Stimulated activated CD4-positive, alpha-beta T cell treated with anti-CD3 and anti-CD28 coated beads, Interleukin-4, amount 100 ng/mL, for 4 hours (primary cell): ENCODE data around the gene FNDC11.
"Not testable (repeated sequence)": the region's sequence is repeated elsewhere in the genome, so short reads cannot be mapped to it uniquely, and the experiment has no call there.

Experiments
- DNase-seq, 2 experiments: peaks; one replicate each; pipeline ENCODE4 v3.0.0-alpha.2; 2020

FNDC11 gene

DNA sequence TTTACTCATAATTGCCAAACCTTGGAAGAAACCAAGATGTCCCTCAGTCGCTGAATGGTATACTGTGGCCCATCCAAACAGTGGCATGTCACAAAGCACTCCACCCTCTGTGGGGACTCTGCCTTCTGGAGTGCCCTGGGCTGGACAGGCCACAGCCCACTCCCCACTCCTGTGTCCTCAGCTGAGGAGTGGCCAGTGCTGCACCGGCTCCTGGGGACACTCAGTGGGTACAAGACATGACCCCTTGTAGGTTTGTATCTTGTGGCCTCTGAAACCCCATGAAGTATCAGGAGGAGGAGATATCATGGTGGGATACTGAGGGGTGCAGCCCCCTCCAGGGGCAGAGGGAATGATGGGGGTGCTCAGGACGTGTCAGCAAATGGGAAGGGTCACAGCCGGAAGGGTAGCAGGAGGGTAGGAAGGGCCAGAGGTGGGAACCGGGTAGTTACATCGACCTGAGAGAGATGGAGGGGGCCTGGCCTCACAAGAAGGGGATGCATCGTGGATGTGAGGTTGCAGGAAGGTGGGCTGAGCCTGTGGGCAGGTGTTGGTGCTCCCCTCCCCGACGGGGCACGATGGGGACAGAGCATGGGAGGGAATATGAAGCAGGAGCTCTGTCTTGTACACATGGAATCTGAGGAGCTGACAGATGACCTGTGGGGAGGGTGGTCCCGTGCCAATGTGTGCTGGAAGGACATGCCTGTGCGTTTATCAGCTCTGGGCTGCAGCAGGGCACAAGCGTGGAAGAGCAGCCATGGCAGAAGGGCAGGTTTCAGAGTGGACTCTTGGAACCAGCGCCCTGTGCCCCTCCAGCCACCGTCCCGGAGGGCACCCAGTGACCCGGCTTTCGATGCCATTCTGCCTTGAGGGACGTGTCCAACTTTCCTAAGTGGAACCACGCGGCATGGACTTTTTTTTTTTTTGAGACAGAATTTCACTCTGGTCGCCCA lies 31.9 kb downstream of the FNDC11 start:
- no peak for DNase-seq

- no peak for DNase-seq
Measured at GRCh38 chr20:63586797-63587196, 32.8 kb downstream of the FNDC11 start.

DNA sequence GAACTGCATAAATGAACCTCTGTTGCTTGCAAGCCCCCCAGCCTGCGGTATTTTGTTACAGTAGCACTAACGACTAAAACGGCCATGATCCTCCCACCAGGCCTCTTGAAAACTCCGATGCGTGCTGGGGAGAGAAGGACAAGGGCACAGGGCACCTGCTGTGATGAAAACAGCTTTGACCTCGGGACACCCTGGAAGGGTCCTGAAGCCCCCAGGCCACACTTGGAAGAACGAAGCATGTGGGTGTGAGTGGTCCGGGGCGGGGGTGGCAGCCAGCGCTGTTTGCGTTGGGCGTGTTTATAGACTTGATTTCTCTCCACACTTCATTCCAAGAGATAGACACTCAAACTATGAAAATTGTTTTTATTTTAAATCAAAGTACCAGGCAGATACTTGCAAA lies 33.3 kb downstream of the FNDC11 start:
- DNase-seq: no peak

DNA sequence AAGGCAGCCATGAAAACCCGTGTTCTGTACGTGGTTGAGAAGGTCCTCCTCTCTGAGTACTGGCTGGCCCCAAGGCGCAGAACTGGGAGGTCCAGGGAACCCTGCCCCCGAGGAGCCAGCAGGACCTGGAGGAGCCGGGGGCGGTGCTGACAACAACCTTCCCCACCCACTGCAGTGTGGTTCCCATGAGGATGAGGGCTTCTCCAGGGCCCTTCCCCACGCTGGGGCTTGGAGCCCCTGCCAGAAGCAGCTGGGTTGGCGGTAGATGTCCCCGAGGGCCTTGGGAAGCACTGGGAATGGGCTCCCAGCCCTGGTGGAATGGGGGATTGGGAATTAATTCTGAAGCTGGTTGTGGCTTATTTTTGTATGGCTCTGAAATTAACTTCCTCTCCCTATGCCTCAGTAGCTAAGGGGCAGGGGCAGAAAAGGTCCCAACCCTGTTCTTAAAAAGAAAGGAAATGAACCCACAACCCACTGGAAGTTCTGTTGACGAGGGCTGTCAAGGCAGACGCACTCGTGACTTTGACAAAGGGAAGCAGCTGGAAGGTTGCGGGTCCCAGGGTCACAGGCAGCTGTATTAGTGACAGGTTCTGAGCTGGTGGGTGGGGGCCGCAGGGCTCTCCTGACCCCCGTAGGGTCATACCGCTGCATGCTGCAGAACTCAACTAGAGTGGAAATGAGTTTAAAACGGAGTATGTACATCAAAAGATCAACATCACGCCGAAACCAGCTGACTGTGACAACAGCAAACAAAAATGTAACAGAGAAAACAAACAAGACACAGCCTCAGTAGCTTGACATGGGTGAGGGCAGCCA lies 34.0 kb downstream of the FNDC11 start:
- DNase-seq: no peak

- no peak for DNase-seq
Measured at GRCh38 chr20:63588641-63589041, 34.7 kb downstream of the FNDC11 start.

GRCh38 chr20:63589261-63590217 lies 35.6 kb downstream of the FNDC11 start:
- DNase-seq: no peak

DNA sequence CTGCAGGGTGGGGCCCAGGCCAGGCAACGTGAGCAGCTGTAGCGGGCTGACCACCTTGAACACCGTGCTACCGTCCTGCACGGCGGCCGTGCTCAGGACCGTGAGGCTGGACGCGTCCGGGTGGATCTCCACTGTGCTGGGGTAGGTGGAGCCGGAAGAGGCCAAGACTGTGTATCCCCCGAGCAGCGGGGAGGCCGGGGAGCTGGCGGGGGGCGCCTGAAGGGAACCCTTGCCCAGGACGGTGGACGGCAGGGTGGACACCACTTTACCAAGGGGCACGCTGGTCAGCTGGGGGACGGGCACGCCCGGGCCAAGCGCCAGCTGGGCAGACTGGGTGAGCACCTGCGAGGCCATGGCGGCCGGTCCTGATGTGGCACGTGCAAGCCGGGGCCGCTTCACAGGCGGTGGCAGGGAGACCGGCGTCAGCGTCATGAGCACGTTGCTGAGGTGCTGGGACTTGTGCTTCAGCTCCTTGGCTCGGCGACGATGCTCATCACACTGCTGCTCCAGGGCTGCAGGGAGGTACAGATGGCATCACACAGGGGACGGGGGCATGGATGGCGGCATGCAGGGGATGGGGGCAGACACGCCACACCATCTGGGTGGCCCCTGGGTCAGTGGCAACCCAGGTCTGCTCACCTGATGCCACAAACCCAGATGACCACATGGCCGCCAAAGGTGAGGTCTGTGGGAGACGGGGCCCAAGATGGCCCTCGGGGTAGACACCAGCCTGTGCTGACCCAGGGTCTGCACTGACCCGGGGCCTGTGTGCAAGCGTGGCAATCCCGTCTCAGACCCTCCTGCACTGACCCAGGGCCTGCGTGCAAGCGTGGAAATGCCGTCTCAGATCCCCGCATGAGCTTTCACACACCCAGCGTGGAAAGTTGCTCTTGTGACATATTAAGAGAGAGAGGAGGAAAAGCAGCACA lies 36.5 kb downstream of the FNDC11 start:
- no peak for DNase-seq

GRCh38 chr20:63591147-63591533 lies 37.2 kb downstream of the FNDC11 start:
- no peak for DNase-seq

DNA sequence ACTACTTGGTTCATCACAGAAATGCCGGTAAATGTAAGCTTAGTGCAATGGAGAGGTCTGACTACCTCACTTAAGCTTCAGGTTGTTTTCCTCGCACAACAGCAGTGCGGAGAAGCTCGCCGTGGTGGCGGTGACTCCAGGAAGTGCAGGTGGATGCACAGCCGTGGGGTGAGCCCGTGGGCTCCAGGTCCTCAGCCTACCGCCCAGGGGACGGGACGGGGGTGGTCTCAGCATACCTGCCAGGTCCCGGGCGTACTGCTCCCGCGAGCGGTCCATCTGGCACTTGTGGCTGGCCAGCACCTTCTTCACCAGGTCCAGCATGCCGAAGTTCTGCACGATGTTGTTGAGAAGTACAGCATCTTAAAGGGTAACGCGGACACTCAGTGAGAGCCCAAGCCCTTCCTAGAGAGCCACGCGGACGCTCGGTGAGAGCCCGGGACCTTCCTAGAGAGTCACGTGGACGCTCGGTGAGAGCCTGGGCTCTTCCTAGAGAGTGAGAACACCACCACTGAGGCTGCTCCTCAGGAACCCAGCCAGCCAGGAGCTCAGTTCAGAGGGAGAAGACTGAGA lies 37.9 kb downstream of the FNDC11 start:
- no peak for DNase-seq

DNA sequence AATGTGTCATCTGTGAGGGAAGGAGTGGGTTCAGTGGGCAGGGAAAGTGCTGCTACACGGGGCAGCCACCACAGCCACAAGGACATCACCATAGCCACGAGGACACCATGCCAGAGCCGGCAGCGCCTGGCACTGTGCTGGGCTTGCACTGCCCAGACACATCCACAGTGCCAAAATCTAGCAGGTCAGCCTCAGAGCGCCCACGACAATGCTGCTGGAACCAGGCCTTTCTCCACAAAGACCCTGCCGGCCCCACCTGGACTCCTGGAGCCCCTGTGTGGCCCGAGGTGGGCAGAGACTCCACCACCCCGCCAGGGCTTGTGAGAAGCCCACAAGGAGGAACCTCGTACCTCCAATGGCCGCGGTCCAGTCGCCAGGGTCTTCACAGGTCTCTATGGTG lies 38.7 kb downstream of the FNDC11 start:
- DNase-seq: no peak

DNA sequence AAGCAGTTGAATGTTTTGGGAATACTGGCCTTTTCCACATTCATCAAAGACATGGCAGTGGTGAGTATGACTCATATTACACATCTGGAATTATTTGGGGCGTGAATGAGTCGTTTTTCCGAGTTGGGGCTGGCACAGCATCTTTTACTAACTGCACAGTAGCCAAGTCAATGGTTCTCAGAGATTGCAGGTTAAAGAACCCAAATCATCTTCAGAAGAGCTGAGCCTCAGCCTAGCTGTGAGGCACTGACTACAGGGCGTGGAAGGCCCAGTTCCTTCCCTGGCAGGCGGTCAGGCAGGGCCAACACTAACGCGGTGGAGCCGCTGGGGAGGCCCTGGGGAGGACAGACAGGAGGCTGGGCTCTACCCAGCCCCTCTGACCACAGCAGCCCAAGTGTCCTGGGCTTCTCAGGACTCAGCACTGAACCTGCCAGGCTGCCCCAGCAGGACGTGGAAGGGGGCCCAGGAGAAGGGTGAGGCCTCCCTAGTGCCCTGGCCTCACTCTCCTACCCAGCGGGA lies 40.1 kb downstream of the FNDC11 start:
- no peak for DNase-seq

DNA sequence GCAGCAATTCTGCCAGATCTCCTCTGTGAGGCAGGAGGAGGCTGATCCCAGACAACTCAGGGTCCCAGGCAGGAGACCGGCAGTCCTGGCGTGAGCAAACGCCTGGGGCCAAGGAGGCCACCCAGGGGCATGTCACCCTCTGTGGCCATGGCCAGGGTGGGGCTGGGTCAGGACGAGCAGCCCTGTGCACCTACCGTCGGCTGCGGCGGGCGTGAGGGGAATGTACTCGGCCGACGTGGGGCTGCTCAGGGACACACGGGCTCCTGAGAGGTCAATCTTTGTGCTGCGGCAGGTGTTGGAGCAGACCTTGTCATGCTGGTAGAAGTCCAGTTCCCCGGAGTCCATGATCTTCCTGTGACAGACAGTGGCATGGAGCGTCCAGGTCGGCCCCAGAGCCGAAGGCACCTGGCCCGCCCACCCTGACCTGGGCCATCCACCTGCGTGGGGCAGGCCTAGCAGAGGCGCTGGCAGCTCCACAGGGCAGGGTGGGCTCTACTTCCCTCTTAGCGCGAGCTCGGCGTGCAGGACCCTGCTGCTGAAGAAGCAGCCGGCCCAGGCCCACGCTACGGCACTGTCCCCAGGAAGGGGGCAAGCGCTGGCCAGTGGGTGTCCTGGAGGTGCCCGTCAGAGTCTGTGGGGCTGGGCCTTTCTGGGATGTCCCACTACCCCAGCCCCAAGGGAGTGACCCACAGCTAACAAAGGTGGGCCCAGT lies 41.6 kb downstream of the FNDC11 start:
- no peak for DNase-seq

DNA sequence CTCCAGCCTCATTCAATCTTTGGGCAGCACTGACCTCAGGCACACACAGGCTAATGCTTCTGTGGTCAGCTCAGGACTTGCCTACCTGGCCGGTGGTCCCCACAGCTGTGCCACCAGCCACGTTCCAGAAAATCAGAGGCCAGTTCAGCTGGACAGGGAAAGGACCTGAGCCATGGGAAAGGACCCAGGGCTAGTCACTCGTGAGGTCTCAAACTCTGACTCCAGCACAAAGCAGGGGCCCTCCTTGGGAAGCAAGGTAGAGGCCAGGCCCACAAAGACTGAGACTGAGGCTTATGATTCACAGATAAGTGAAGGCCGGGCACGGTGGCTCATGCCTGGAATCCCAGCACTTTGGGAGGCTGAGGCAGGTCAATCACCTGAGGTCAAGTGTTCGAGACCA lies 42.5 kb downstream of the FNDC11 start:
- DNase-seq: no peak

DNA sequence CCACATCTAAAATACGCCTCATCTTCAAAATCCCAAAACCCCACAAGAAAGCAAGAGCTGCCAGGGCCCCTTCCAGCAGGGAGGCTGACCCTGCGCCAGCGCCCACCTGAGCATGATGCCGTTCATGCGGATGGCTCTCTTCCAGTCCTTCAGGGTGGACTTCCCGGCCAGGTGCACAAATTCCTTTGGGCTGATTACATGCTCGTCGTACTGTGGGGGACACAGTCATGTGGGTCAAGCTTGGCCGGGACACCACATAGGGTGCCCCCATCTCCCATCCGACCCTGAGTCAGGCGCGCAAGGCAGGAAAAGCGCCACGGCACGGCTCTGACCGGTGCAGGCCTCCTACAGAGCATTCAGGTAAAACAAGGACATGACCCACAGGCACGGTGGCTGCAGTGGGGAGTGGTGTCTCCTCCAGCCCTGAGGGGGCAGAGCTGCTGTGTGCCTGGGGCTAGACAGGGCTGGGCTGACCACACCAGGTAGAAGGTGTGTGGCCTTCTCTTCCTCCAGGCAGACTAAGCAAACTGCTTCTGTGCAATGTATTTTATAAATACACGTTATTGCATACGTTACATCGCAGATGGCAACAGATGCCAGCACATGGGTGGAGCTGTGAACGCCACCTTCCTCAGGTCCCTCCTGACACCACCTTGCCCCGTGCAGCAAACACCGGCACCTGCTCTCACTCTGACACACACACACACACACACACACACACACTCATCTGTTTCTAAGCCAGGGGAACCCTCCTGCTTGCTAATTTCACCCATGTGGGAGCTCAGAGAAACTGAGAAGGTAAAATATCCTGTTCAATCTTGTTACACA lies 43.9 kb downstream of the FNDC11 start:
- no peak for DNase-seq

DNA sequence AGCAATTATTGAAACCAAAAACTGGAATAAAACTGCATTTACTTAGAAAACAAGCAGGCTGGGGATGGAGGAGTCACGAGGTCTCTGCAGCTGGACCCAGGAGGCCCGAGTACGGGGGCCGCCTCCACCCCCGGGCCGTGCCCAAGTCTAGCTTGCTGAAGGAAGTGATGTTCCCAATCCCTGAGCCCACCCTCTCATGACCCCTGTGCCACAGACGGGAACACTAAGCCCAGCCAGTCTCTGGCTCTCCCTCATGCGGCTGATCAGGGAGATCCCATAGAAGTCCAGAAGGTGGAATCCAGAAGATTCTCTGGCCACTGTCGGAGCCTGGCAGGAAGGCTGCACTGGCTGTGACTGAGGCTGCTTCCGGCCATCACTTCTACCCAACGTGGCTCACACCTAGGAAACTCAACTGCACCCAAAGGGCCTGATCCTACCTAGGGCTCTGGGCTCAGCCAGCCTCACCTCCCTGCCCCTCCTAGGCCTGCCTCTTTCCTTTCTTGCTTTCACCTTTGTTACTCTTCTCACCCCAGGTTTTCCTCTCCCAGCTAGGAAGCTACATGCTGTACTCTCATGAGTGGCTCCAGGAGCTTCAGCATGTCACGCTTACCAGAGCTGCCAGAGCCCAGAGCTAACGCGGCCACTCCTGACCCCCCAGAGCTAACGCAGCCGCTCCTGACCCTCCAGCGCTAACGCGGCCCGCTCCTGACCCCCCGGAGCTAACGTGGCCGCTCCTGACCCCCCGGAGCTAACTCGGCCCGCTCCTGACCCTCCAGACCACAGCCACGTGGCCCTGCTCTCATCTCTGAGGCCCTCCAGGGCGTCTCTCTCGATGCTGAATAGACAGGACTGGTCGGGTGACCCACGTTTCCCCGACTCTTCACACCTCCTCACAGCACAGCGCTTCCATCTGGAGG lies 44.8 kb downstream of the FNDC11 start:
- no peak for DNase-seq

GRCh38 chr20:63599396-63600050 lies 45.6 kb downstream of the FNDC11 start:
- no peak for DNase-seq

DNA sequence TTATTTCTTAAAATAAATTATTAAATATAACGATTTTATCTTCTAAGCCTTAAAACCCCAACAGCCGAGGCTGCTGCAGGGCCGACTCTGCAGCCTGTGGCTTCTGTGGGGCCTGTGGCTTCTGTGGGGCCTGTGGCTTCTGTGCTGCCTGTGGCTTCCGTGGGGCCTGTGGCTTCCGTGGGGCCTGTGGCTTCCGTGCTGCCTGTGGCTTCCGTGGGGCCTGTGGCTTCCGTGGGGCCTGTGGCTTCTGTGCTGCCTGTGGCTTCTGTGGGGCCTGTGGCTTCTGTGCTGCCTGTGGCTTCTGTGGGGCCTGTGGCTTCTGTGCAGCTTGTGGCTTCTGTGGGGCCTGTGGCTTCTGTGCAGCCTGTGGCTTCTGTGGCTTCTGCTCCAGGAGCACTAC lies 47.7 kb downstream of the FNDC11 start:
- DNase-seq: not testable (repeated sequence)

GRCh38 chr20:63602321-63602720 lies 48.4 kb downstream of the FNDC11 start:
- no peak for DNase-seq
